HG02840 (cell line): ENCODE results near the gene PCDHGB5.
"Not testable (repeated sequence)": the region's sequence is repeated elsewhere in the genome, so short reads cannot be mapped to it uniquely, and the experiment has no call there.

ENCODE experiments used
- ATAC-seq: cut with Tn5 transposase; IDR thresholded peaks from one replicate; pipeline ENCODE4 v1.9.1; 2021; ENCODE audit warnings: mild to moderate bottlenecking, moderate library complexity, moderate number of reproducible peaks; ENCODE audit not compliant: unreplicated experiment, low FRiP score

The PCDHGB5 gene

DNA sequence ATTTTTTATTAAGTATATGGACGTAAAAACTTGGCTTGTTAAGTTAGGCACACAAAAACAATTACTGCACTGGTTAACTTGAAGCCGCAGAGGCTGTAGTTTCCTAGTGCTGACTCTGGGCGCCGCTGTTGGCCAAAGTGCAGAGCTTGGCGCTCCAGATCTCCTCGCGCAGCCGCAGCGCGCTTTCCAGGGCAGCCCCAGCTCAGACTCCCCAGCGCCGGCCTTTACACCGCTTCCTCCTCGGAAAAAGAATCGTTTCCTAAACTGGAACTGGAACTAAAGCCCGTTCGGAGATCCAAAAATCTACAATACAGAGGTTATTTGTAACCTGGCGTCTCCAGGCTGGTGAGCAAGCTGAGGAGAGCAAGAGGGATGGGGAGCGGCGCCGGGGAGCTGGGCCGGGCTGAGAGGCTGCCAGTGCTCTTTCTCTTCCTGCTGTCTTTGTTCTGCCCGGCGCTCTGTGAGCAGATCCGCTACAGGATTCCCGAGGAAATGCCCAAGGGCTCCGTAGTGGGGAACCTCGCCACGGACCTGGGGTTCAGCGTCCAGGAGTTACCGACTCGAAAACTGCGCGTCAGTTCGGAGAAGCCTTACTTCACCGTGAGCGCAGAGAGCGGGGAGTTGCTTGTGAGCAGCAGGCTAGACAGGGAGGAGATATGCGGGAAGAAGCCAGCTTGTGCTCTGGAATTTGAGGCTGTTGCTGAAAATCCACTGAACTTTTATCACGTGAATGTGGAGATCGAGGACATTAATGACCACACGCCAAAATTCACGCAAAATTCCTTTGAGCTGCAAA lies at the start of gene PCDHGB5:
TSS of gene PCDHGB5 (plus strand) at position 192 of the 796 bp plus-strand sequence. CDS start at position 373, 181 bp downstream.
- ATAC-seq, result not testable (repeated sequence)

DNA sequence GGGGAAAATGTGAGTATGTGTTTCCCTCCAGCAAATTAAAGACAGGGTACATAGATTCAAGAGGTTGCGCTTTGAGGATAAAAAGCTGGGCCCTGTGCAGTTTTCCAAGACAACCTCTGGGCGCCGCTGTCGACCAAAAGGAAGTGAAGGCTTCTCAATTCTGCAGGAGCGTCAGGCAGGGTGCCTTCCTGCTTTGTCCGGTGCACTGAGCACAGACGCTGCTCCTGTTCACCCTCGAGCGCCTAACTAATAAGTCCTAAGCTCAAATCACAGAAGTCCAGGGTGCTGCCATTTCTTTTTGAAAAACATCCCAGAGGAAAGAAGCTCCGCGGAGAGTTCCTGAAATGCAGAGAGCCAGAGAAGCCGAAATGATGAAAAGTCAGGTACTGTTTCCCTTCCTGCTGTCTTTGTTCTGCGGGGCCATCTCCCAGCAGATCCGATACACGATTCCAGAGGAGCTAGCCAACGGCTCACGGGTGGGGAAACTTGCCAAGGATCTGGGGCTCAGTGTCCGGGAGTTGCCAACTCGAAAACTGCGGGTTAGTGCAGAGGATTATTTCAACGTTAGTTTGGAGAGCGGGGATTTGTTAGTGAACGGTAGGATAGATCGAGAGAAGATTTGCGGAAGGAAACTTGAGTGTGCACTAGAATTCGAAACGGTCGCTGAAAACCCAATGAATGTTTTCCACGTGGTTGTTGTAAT lies 47.7 kb upstream of the PCDHGB5 start, which contains the start of gene PCDHGB1:
TSS of gene PCDHGB1 (plus strand) at position 183 of the 703 bp plus-strand sequence. CDS start at position 345, 162 bp downstream.
- no peak for ATAC-seq

DNA sequence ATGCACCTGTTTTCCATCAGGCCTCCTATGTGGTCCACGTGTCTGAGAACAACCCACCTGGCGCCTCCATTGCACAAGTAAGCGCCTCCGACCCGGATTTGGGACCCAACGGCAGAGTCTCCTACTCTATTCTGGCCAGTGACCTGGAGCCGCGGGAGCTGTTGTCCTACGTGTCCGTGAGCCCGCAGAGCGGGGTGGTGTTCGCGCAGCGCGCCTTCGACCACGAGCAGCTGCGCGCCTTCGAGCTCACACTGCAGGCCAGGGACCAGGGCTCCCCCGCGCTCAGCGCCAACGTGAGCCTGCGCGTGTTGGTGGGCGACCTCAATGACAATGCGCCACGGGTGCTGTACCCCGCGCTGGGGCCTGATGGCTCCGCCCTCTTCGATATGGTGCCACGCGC lies 46.2 kb upstream of the PCDHGB5 start:
- no peak for ATAC-seq

DNA sequence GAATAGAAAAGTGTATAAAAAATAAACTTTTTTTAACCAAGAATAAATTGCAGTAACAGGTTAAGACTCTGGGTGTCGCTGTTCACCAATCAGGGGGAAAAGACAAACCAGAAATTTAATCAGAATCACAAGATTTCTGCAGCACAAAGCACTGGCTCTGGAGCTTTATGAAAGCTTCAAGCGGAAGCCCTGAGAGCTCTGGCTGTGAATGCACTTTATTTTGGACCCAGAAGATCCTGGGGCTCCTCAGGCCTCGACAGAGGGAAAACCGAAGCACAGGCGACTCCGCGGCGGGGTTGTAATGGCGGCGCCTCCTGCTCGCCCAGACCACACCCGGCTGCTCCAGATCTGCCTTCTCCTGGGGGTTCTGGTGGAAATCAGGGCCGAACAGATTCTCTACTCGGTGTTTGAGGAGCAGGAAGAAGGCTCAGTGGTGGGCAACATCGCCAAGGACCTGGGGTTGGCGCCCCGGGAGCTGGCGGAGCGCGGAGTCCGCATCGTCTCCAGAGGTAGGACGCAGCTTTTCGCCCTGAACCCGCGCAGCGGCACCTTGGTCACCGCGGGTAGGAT lies 42.8 kb upstream of the PCDHGB5 start, which contains the start of gene PCDHGA4:
TSS of gene PCDHGA4 (plus strand) at position 122 of the 570 bp plus-strand sequence. CDS start at position 209, 87 bp downstream.
- no peak for ATAC-seq

DNA sequence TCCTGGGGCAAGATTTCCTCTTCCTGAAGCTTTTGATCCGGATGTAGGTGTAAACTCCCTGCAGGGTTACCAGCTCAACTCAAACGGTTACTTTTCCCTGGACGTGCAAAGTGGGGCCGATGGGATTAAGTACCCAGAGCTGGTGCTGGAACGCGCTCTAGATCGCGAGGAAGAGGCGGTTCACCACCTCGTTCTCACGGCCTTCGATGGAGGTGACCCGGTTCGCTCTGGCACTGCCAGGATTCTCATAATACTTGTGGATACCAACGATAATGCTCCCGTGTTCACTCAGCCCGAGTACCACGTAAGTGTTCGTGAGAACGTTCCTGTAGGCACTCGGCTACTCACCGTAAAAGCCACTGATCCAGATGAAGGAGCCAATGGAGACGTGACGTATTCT lies 42.1 kb upstream of the PCDHGB5 start:
- no peak for ATAC-seq

DNA sequence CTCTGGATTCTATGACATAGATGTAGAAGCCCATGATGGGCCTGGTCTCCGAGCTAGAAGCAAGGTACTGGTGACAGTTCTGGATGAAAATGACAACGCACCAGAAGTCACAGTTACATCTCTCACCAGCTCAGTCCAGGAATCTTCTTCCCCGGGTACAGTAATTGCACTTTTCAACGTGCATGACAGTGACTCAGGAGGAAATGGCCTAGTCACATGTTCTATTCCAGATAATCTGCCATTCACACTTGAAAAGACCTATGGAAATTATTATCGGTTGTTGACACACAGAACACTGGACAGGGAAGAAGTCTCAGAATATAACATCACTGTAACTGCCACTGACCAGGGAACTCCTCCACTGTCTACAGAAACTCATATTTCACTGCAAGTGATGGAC lies 41.6 kb upstream of the PCDHGB5 start:
- ATAC-seq, result no peak

DNA sequence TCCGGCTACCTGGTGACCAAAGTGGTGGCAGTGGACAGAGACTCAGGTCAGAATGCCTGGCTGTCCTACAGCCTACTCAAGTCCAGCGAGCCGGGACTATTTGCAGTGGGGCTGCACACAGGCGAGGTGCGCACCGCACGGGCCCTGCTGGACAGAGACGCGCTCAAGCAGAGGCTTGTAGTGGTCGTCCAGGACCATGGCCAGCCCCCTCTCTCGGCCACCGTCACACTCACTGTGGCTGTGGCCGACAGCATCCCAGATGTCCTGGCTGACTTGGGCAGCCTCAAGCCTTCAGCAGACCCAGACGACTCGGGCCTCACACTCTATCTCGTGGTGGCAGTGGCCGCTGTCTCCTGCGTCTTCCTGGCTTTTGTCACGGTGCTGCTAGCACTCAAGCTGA lies 40.8 kb upstream of the PCDHGB5 start:
- ATAC-seq, result no peak

DNA sequence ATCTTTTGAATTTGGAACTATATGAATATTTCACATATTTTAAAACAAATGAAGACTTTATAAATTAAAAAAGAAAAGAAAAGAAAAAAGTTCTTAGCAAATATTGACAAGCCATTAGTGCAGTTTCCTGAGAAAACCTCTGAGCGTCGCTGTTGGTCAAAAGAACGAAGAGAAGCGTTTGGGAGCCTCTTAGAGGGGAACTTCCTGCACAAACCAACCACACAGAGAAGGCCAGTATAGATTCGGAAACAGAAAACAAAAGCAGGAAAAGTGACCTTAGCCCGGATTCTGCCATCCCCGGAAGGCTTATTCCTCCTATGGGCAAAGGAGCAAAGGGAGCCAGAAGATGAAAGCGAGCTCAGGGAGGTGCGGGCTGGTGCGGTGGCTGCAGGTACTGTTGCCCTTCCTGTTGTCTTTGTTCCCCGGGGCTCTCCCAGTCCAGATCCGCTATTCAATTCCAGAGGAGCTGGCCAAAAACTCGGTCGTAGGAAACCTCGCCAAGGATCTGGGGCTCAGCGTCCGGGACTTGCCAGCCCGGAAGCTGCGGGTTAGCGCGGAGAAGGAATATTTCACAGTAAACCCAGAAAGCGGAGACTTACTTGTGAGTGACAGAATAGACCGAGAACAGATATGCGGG lies 37.8 kb upstream of the PCDHGB5 start, which contains the start of gene PCDHGB2:
TSS of gene PCDHGB2 (plus strand) at position 205 of the 637 bp plus-strand sequence. CDS start at position 347, 142 bp downstream.
- peak; percentile 74 for ATAC-seq

DNA sequence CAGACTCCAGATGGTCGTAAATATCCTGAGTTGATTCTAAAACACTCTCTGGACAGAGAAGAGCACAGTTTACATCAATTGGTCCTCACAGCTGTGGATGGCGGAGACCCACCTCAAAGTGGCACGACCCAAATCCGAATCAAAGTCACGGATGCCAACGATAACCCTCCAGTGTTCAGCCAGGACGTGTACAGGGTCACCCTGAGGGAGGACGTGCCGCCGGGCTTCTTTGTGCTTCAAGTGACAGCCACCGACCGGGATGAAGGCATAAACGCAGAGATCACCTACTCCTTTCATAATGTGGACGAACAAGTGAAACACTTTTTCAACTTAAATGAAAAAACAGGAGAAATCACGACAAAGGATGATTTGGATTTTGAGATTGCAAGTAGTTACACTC lies 37.1 kb upstream of the PCDHGB5 start:
- ATAC-seq, result no peak

DNA sequence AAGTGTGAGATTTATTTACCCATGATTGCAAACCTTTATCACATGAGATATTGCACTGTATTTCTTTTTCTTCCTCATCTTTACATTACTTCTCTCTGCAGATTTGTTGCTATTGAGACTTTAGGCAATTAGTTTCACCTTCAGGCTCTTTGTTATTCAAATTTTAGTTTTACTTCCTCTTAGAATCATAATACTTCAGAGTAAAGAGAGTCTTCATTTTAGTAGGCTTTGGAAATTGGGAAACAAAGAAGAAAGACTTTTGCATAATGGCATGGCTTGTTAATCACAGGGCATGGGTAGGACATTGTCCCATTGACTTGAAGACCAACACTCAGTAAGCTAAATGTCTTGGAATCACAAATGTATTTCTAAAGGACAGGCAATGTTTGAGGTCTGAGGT lies 35.0 kb upstream of the PCDHGB5 start:
- ATAC-seq, result no peak

DNA sequence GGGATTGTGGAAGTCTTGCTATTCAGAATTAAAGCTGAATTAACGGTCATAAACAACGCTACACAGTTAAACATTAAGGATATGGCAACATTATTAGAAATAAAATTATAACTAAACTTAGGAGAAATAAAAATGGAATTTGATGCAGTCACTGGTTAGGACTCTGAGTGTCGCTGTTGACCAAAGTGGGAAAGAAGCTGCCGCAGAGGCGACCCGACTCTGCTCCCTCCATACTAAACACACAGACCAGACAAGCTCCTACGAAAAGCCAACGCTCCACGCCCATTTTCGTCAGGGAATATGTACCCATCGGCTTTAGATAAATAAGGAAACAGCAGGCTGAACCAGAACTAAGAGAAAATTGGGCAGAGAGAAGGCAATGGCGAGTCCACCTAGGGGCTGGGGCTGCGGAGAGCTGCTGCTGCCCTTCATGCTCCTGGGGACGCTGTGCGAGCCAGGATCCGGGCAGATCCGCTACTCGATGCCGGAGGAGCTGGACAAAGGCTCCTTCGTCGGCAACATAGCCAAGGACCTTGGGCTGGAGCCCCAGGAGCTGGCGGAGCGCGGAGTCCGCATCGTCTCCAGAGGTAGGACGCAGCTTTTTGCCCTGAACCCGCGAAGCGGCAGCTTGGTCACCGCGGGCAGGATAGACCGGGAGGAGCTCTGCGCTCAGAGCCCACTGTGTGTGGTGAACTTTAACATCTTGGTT lies 33.6 kb upstream of the PCDHGB5 start, which contains the start of gene PCDHGA5:
TSS of gene PCDHGA5 (plus strand) at position 211 of the 709 bp plus-strand sequence. CDS start at position 380, 169 bp downstream.
- no peak for ATAC-seq

DNA sequence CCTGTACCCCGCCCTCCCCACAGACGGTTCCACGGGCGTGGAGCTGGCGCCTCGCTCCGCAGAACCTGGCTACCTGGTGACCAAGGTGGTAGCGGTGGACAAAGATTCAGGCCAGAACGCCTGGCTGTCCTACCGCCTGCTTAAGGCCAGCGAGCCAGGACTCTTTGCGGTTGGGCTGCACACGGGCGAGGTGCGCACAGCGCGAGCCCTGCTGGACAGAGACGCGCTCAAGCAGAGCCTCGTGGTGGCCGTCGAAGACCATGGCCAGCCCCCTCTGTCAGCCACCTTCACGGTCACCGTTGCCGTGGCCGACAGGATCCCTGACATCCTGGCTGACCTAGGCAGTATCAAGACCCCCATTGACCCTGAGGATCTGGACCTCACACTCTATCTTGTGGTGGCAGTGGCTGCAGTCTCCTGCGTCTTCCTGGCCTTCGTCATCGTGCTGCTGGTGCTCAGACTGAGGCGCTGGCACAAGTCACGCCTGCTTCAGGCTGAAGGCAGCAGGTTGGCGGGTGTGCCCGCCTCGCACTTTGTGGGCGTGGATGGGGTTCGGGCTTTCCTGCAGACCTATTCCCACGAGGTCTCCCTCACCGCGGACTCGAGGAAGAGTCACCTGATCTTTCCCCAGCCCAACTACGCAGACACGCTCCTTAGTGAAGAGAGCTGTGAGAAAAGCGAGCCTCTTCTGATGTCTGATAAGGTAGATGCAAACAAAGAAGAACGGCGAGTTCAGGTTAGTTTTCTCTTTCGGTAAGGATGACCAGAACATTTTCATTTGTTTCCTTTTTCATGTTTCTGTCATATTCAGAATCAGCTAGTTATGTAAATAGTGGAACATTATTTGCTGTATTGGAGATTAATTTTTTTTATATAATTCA lies 31.5 kb upstream of the PCDHGB5 start:
- no peak for ATAC-seq

DNA sequence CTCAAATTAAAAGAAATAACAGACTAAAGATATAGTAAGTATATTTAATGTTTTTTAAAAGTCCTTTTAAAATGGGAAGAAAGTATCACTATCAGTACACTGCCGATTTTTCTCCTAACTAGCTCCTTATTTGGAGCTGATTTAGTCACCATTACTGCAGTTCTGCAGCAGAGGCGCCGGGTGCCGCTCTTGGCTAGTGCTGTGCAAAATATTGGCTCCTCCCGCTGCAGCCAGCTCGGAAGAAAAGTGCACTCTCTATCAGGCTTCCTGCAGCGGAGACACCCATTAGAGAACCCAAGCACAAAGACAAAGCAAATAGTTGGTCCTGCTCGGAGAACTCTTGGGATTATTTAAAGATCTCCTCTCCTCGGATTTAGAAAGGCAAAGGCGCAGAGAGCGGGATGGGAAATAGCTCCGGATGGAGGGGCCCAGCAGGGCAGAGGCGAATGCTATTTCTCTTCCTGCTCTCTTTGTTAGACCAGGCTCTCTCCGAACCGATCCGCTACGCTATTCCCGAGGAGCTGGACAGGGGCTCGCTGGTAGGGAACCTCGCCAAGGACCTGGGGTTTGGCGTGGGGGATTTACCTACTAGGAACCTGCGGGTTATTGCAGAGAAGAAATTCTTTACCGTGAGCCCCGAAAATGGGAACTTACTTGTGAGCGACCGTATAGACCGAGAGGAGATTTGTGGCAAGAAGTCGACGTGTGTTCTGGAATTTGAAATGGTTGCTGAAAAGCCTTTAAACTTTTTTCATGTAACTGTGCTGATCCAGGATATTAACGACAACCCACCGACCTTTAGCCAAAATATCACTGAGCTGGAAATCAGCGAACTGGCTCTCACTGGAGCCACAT lies 27.5 kb upstream of the PCDHGB5 start, which contains the start of gene PCDHGB3:
TSS of gene PCDHGB3 (plus strand) at position 249 of the 855 bp plus-strand sequence. CDS start at position 402, 153 bp downstream.
- ATAC-seq, result no peak

DNA sequence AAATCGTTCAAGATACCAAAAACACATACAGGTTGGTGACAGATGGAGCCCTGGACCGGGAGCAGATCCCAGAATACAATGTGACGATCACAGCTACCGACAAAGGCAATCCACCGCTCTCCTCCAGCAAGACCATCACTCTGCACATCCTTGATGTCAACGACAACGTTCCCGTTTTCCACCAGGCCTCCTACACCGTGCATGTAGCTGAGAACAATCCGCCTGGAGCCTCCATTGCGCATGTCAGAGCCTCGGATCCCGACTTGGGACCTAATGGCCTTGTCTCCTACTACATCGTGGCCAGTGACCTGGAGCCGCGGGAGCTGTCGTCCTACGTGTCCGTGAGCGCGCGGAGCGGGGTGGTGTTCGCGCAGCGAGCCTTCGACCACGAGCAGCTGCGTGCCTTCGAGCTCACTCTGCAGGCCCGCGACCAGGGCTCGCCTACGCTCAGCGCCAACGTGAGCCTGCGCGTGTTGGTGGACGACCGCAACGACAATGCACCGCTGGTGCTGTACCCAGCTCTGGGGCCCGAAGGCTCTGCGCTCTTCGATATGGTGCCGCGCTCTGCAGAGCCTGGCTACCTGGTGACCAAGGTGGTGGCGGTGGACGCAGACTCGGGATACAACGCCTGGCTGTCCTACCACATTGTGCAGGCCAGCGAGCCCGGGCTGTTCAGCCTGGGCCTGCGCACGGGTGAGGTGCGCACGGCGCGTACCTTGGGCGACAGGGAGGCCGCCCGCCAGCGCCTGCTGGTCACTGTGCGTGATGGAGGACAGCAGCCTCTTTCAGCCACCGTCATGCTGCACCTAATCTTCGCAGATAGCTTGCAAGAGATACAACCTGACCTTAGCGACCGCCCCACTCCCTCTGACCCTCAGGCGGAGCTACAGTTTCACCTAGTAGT lies 25.9 kb upstream of the PCDHGB5 start:
- no peak for ATAC-seq

DNA sequence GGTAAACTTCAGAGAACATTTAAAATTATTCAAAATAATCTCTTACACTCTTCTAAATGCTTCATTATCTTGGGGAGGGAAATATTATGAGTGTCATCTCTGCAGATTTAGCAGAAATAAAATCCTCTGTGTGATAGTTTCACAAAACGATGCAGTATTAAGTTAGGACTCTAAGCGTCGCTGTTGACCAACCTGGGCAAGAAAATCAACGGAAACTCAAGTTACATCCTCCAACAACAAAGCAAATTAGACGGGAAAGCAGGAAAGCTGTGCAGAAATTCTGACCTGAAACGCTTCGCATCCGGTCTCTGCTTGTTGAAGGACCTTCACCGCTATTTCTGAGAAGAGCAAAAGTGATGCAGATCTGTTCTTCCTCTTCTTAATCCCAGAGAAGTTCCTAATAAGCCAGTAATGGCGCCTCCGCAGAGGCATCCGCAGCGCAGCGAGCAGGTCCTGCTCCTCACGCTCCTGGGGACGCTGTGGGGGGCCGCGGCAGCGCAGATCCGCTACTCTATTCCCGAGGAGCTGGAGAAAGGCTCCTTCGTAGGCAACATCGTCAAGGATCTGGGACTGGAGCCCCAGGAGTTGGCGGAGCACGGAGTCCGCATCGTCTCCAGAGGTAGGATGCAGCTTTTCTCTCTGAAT lies 24.0 kb upstream of the PCDHGB5 start, which contains the start of gene PCDHGA6:
TSS of gene PCDHGA6 (plus strand) at position 219 of the 645 bp plus-strand sequence. CDS start at position 412, 193 bp downstream.
- no peak for ATAC-seq

DNA sequence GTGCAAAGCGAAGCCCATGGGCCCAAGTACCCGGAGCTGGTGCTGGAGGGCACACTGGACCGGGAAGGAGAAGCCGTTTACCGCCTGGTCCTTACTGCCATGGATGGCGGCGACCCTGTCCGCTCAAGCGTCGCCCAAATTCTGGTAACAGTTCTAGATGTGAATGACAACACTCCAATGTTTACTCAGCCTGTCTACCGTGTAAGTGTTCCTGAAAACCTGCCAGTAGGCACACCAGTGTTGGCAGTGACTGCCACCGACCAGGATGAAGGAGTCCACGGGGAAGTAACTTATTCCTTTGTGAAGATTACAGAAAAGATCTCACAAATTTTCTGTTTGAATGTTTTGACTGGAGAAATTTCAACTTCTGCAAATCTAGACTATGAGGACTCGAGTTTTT lies 23.1 kb upstream of the PCDHGB5 start:
- no peak for ATAC-seq
